Central memory CD4-positive, alpha-beta T cell (primary cell): ENCODE data around the gene PCDHGA5.
"Not testable (repeated sequence)": the region's sequence is repeated elsewhere in the genome, so short reads cannot be mapped to it uniquely, and the experiment has no call there.

Experiments used
- DNase-seq: peaks from one replicate; pipeline ENCODE4 v3.0.0; 2022
- total RNA-seq, 3 experiments: gene quantifications; one replicate each; lab custom pipeline; 2026; lab: John Stamatoyannopoulos, UW

The PCDHGA5 gene
- 0 to 0.33 (median 0.14) reads per million in 3 experiments for total RNA-seq

DNA sequence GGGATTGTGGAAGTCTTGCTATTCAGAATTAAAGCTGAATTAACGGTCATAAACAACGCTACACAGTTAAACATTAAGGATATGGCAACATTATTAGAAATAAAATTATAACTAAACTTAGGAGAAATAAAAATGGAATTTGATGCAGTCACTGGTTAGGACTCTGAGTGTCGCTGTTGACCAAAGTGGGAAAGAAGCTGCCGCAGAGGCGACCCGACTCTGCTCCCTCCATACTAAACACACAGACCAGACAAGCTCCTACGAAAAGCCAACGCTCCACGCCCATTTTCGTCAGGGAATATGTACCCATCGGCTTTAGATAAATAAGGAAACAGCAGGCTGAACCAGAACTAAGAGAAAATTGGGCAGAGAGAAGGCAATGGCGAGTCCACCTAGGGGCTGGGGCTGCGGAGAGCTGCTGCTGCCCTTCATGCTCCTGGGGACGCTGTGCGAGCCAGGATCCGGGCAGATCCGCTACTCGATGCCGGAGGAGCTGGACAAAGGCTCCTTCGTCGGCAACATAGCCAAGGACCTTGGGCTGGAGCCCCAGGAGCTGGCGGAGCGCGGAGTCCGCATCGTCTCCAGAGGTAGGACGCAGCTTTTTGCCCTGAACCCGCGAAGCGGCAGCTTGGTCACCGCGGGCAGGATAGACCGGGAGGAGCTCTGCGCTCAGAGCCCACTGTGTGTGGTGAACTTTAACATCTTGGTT is at the start of gene PCDHGA5:
Gene PCDHGA5 (plus strand): TSS at position 211 of the 709 bp plus-strand sequence. CDS start 169 bp downstream, at position 380.
- DNase-seq = no peak

DNA sequence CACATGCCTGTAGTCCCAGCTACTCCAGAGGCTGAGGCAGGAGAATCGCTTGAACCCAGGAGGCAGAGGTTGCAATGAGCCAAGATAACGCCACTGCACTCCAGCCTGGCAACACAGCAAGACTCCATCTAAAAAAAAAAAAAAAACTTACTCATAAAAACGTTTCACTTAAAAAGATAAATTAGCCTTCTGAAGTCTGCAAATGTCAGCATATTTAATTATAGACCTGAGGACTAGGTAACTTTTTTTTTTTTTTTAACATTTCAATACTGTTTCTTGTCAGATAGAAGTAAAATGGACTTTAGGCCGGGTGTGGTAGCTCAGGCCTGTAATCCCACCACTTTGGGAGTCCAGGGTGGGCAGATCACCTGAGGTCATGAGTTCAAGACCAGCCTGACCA is 47.0 kb upstream of the PCDHGA5 start:
- DNase-seq = not testable (repeated sequence)

DNA sequence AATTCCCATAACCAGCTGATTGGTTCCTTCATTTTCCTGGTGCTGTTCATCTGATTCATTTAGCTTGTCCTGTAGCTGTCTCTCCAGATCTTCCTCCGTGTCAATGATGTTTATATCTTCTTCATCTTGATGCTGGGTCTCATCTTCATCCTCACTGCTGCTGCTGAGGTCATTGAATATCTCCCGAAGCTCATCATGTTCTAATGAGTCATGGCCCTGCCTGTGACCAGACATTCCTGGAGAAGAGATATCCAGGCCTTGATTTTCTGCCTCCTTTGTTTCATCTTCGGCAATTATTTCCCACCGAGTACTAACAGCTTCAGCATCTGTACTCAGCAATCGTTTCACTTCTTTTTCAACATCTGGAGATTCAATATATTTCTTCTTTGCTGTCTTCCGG is 44.8 kb upstream of the PCDHGA5 start:
- DNase-seq = no peak

DNA sequence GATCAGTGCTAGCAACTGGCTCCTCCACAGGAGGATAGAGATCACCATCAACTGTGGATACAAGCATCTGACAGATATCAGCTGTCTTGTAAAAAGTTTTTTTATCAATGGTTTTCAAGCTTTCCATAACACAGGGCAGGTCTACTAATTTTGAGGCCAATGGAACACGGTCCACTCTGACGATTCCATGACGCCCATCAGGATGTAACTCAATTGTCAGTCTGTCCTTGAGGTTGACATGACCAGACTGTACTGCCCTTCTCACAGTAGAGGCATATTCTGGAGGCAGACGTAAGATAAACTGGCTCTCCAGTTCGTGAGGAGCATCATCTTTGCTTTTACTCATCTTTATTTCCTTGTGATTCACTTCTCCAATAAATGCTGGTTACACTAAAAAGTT is 44.3 kb upstream of the PCDHGA5 start:
- DNase-seq = no peak

DNA sequence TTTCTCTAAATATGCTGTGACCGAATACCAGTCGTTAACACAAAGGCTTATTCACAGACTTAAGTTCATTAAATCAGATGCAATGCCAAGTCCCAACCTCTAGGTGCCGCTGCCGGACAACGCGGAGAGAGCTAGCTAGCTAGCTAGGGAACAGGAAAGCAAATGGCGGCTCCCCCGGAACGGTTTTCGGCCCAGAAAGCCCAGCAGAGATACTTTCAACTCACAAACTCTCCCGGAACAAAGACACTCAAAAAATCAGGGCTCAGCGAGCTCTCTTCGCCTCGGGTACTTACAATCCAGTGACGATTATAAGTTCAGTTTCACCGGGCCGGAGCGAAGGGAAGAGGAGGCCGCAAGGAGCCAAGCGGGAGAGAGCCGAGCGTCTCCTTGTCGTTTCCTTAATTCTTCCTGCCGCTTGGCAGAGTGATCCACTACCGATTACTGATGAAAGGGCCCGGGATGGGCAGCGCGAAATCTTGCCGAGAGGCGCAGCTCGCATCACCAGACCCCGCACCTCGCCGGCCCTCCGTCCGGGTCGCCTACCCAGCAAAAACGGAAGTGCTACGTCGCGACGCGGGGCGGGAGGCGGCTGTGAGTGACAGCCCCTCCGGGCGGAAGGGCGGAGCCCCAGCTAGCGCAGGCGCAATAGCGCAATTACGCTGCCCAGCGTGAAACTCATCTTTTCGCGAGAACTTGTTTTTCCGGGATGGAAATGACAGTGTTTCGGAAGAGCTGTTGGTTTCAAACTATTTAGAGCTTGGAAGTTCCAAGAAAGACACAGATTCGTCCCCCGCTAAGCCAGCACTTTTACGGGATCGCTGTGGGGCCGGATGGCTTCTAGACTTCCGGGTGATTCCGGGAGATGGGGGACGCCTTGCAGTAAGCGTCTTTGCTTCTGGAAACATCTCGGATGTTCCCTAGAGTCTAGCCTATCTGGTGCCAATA is 43.5 kb upstream of the PCDHGA5 start, which contains the start of gene TAF7:
Gene TAF7 (minus strand): TSS at position 560 of the 945 bp plus-strand sequence. CDS start 740 bp downstream, outside the sequence.
- DNase-seq = peak; percentile 90

DNA sequence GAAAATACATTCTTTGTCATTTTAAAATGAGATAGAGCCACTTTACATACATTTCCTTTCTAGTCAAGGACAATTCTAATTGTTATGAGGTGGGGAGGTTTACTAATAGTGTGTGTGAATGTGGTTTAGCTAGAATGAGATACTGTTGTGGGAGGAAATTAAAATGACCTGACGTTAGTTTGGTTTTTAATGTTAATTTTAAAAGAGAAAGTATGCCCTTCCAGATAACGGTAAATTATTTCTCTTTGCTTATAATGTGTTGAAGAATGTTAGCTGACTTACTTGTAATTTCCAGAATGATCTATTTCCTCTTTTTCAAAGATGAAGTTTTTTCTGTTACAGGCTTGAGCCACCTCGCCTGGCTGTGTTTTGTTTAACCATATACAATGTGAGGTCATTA is 41.7 kb upstream of the PCDHGA5 start:
- DNase-seq = no peak

DNA sequence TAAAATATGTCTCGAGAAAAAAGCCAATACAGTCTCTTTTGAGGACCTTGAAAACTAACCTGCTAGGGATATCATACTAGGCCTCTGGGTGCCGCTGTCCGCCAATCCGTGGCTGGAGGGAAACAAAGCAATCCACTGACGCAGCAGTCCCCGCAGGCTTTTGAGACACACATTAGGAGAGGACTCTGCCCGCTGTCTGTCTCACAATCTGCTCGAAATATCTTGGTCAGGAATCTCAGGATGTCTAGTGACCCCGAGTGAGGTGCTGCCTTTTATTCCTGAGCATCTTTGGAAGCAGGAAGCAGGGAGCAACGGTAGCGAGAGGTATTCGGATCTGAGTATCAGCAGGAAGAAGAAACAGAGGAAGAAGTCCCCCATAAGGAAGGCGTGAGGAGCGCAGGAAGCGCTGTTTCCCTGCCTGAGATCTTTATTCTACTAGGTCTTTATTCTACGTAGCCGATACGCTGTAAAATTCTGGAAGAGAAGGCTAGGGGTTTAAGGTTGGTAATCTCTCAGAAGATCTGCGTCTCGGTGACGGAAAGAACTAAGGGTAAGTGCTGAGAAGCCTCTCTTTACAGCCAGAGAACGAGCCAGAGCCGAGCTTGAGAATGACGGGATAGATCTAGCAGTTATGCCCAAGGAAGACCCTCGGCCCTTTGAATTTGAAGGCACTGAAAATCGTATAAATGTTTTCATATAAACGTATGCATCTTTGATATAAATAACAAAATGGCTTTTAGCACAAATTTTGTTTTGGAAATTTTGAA is 37.7 kb upstream of the PCDHGA5 start:
- DNase-seq = peak; percentile 59

DNA sequence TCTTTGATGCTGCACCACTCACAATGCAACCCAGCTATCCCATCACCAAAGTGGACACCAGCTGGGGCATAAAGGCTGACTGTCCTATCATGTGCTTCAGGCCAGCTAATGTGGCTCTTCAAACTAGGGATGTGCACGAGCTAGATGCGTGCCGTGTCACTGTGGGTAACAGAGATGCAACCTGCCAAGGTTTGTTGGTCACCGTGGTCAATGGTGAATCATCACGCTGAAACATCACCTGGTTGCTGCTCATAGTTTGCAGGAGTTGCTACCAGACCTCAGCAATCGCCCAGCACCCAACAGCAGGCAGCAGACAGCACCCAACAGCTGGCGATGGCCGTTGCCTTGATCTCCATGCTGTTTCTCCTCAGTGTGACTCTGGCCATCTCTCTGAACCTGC is 35.7 kb upstream of the PCDHGA5 start:
- DNase-seq = no peak

DNA sequence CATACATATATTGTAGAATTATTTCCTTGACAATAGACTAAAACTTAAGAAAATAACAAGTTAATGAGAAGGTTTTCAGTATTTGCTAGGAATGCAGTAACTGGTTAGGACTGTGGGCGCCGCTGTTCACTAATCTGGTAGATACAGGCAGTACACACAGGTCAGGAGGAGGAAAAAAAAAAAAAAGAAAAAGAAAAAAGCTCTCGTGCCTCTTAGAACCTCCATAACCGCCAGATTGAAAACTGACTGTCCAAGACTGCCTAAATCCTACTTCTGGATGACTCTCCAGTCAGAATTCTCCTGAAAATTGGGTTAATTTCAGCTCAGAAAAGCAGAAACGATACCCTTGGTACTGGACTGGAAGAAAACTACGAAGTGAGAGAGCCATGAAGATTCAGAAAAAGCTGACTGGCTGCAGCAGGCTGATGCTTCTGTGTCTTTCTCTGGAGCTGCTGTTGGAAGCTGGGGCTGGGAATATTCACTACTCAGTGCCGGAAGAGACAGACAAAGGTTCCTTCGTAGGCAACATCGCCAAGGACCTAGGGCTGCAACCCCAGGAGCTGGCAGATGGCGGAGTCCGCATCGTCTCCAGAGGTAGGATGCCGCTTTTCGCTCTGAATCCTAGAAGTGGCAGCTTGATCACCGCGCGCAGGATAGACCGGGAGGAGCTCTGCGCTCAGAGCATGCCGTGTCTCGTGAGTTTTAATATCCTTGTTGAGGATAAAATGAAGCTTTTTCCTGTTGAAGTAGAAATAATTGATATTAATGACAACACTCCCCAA is 33.5 kb upstream of the PCDHGA5 start, which contains the start of gene PCDHGA1:
Gene PCDHGA1 (plus strand): TSS at position 216 of the 782 bp plus-strand sequence.
- peak; percentile 13 for DNase-seq

DNA sequence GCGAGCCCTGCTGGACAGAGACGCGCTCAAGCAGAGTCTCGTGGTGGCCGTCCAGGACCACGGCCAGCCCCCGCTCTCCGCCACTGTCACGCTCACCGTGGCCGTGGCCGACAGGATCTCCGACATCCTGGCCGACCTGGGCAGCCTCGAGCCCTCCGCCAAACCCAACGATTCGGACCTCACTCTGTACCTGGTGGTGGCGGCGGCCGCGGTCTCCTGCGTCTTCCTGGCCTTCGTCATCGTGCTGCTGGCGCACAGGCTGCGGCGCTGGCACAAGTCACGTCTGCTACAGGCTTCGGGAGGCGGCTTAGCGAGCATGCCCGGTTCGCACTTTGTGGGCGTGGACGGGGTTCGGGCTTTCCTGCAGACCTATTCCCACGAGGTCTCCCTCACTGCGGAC is 31.4 kb upstream of the PCDHGA5 start:
- not testable (repeated sequence) for DNase-seq

DNA sequence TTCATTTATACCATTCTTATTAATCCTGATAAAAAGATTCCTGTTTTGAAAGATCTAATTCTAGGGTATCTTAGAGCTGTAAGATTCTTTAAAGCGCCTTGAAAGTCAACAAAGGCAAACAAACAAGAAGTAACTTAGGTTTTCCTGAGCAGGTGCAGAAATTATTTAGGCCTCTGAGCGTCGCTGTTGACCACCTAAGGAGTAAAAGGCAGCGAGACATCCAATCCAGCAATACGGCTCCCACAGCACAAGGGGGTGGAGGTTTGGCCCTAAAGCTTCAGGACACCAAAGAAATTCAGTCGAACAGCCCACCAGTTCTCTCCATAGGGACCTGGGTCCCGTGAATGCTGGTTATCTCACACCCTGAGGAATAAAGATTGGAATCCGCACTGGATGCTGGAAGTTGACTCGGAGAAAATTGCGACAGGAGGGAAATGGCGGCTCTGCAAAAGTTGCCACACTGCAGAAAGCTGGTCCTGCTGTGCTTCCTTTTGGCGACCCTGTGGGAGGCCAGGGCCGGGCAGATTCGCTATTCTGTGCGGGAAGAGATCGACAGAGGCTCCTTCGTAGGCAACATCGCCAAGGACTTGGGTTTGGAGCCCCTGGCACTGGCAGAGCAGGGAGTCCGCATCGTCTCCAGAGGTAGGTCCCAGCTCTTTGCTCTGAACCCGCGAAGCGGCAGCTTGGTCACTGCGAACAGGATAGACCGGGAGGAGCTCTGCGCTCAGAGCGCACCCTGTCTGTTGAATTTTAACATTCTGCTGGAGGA is 25.2 kb upstream of the PCDHGA5 start, which contains the start of gene PCDHGA2:
Gene PCDHGA2 (plus strand): TSS at position 223 of the 769 bp plus-strand sequence.
- DNase-seq = no peak

DNA sequence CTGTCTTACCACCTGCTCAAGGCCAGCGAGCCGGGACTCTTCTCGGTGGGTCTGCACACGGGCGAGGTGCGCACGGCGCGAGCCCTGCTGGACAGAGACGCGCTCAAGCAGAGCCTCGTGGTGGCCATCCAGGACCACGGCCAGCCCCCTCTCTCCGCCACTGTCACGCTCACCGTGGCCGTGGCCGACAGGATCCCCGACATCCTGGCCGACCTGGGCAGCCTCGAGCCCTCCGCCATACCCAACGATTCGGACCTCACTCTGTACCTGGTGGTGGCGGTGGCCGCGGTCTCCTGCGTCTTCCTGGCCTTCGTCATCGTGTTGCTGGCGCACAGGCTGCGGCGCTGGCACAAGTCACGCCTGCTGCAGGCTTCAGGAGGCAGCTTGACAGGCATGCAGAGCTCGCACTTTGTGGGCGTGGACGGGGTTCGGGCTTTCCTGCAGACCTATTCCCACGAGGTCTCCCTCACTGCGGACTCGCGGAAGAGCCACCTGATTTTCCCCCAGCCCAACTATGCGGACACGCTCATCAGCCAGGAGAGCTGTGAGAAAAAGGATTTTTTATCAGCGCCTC is 23.1 kb upstream of the PCDHGA5 start:
- DNase-seq = not testable (repeated sequence)

DNA sequence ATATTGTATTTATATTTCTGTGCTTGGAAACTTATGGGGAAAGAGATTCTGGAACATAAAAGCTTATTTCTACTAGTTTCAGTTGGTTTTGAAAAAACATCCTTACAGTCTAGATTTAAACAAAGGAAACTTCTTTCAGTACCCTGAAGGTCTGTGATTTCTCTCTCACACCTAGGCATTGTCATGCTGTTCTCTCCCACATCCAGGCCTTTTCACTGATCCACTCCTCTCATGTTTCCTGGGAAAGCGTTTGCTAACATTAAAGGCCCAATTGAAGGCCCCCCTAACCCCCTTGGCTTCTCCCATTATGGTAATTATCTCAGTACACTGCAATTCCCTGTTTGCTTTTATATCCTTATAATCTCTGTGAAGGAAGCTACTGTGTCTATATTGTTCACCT is 21.2 kb upstream of the PCDHGA5 start:
- no peak for DNase-seq

DNA sequence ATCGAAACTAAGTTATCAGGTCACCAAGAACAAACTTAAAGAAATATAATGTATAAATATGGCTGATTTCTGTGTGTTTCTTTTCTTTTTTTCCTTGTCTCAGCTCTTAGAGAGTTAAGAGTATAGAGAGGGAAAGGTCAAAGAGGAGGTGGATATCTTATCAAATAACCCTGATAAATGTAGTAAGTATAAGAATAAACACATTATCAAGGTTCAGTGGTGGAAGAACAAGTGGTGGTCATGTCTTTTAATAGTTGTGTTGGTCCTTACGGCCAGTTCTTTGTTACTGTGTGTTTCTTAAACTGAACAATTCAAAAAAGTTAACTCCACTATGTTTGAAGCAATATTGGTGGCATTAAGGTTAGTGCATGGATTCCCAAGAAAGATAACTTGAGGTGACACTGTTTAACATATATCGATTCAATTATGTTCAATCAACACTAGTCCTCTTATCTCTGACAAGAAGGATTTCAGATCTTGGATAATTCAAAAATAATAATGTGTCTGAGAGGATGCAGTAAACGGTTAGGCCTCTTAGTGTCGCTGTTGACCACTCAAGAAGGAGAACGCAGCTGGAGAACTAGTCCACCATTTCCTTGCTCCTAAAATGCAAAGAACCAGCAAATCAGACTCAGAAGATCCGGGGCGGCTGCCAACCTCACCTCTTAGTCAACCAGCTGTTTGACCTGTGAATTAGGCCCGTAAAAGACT is 20.6 kb upstream of the PCDHGA5 start, which contains the start of gene PCDHGA3:
Gene PCDHGA3 (plus strand): TSS at position 588 of the 711 bp plus-strand sequence. CDS start 205 bp downstream, outside the sequence.
- no peak for DNase-seq

DNA sequence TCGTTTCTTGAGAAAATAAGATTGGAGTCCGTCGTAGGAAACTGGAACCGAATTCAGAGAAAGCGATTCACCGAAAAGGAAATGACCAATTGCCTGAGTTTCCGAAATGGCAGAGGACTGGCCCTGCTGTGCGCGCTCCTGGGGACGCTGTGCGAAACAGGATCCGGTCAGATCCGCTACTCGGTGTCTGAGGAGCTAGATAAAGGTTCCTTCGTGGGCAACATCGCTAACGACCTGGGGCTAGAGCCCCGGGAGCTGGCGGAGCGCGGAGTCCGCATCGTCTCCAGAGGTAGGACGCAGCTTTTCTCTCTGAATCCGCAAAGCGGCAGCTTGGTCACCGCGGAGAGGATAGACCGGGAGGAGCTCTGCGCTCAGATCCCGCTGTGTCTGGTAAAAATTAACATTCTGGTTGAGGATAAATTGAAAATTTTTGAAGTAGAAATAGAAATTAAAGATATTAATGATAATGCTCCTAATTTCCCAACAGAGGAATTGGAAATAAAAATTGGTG is 20.0 kb upstream of the PCDHGA5 start:
- DNase-seq = no peak

DNA sequence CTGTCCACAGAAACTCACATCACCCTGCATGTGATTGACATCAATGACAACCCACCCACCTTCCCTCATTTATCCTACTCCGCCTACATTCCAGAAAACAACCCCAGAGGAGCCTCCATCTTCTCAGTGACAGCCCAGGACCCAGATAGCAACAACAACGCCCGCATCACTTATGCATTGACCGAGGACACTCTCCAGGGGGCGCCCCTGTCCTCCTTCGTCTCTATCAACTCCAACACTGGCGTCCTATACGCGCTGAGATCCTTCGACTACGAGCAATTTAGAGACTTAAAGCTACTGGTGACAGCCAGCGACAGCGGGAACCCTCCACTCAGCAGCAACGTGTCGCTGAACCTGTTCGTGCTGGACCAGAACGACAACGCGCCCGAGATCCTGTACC is 18.6 kb upstream of the PCDHGA5 start:
- no peak for DNase-seq

DNA sequence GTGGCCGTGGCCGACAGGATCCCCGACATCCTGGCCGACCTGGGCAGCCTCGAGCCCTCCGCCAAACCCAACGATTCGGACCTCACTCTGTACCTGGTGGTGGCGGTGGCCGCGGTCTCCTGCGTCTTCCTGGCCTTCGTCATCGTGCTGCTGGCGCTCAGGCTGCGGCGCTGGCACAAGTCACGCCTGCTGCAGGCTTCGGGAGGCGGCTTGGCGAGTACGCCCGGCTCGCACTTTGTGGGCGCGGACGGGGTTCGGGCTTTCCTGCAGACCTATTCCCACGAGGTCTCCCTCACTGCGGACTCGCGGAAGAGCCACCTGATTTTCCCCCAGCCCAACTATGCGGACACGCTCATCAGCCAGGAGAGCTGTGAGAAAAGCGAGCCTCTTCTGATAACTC is 17.9 kb upstream of the PCDHGA5 start:
- DNase-seq = not testable (repeated sequence)

DNA sequence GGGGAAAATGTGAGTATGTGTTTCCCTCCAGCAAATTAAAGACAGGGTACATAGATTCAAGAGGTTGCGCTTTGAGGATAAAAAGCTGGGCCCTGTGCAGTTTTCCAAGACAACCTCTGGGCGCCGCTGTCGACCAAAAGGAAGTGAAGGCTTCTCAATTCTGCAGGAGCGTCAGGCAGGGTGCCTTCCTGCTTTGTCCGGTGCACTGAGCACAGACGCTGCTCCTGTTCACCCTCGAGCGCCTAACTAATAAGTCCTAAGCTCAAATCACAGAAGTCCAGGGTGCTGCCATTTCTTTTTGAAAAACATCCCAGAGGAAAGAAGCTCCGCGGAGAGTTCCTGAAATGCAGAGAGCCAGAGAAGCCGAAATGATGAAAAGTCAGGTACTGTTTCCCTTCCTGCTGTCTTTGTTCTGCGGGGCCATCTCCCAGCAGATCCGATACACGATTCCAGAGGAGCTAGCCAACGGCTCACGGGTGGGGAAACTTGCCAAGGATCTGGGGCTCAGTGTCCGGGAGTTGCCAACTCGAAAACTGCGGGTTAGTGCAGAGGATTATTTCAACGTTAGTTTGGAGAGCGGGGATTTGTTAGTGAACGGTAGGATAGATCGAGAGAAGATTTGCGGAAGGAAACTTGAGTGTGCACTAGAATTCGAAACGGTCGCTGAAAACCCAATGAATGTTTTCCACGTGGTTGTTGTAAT is 13.9 kb upstream of the PCDHGA5 start, which contains the start of gene PCDHGB1:
Gene PCDHGB1 (plus strand): TSS at position 183 of the 703 bp plus-strand sequence. CDS start 162 bp downstream, at position 345.
- DNase-seq = no peak

DNA sequence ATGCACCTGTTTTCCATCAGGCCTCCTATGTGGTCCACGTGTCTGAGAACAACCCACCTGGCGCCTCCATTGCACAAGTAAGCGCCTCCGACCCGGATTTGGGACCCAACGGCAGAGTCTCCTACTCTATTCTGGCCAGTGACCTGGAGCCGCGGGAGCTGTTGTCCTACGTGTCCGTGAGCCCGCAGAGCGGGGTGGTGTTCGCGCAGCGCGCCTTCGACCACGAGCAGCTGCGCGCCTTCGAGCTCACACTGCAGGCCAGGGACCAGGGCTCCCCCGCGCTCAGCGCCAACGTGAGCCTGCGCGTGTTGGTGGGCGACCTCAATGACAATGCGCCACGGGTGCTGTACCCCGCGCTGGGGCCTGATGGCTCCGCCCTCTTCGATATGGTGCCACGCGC is 12.4 kb upstream of the PCDHGA5 start:
- DNase-seq = no peak
